ENCODE results near the gene NUFIP2. TPM values are rescaled to one million over a fixed set of nuclear protein-coding genes. Genes with fewer than 3 reads are reported as not detected.

The NUFIP2 gene
- total RNA-seq, 1 donor from 2014 or later, result 90.7 TPM

GRCh38 chr17:29289852-29290251 lies 4.1 kb downstream of the NUFIP2 start:
- peak overlapping the region; percentile 96 for H3K4me2 ChIP-seq
- Mint-ChIP-seq H3K36me3 (peaks cover 49% of the 10 kb centered on the region), H3K4me1 (peaks cover 27% of the 10 kb centered on the region), H3K9me3 (peaks cover 15% of the 10 kb centered on the region), H3K27me3 (ENCODE audit: insufficient read depth, low read depth) (peaks cover 3% of the 10 kb centered on the region), H3K4me3 (no peak overlapping the region), H3K27ac (peak overlapping the region; percentile 28)
- H3K4me1 ChIP-seq, result peaks cover 22% of the 10 kb centered on the region
- H3K27me3 ChIP-seq, result no peaks in the 10 kb centered on the region
- DNase-seq (ENCODE audit: low spot score), result no peak
- no peak overlapping the region for H3K4me3 ChIP-seq
- H3K9ac ChIP-seq, result no peak overlapping the region
- no peak for TF ChIP-seq EZH2 (IDR thresholded peaks at IDR 0.05)
- TF ChIP-seq EZH2phosphoT487 (IDR thresholded peaks at IDR 0.05), result no peak
- no peak for TF ChIP-seq CTCF (IDR thresholded peaks at IDR 0.05)
- no peak overlapping the region for H3K27ac ChIP-seq
- no peaks in the 10 kb centered on the region for H3K9me3 ChIP-seq (ENCODE audit: low read depth)
- peaks cover 88% of the 10 kb centered on the region for H3K79me2 ChIP-seq (ENCODE audit: low read depth)
- H3F3A ChIP-seq (ENCODE audit: low read depth), result peaks cover 49% of the 10 kb centered on the region
- peaks cover 80% of the 10 kb centered on the region for H4K20me1 ChIP-seq (ENCODE audit: low read depth)
- H3K36me3 ChIP-seq, result peaks cover 16% of the 10 kb centered on the region
- H2AFZ ChIP-seq (replicated peaks), result no peak overlapping the region

GRCh38 chr17:29283961-29284360 lies 10.0 kb downstream of the NUFIP2 start:
- Histone ChIP-seq H3K27me3 (no peaks in the 10 kb centered on the region), H3K36me3 (peaks cover 41% of the 10 kb centered on the region), H3K79me2 (ENCODE audit: low read depth) (peaks cover 100% of the 10 kb centered on the region), H3F3A (ENCODE audit: low read depth) (peaks cover 29% of the 10 kb centered on the region), H3K27ac (no peak overlapping the region), H3K9ac (no peak overlapping the region), H3K4me1 (no peaks in the 10 kb centered on the region), H2AFZ (replicated peaks) (no peak overlapping the region), H4K20me1 (ENCODE audit: low read depth) (peaks cover 94% of the 10 kb centered on the region), H3K9me3 (ENCODE audit: low read depth) (peaks cover 2% of the 10 kb centered on the region), H3K4me2 (no peak overlapping the region), H3K4me3 (no peak overlapping the region)
- no peak for DNase-seq (ENCODE audit: low spot score)
- H3K4me1 Mint-ChIP-seq, result peaks cover 4% of the 10 kb centered on the region
- H3K4me3 Mint-ChIP-seq, result no peak overlapping the region
- peaks cover 82% of the 10 kb centered on the region for H3K36me3 Mint-ChIP-seq
- no peak for TF ChIP-seq CTCF (IDR thresholded peaks at IDR 0.05)
- TF ChIP-seq EZH2 (IDR thresholded peaks at IDR 0.05), result no peak
- TF ChIP-seq EZH2phosphoT487 (IDR thresholded peaks at IDR 0.05), result no peak
- H3K27ac Mint-ChIP-seq, result no peak overlapping the region
- no peaks in the 10 kb centered on the region for H3K27me3 Mint-ChIP-seq (ENCODE audit: insufficient read depth, low read depth)
- peaks cover 49% of the 10 kb centered on the region for H3K9me3 Mint-ChIP-seq

GRCh38 chr17:29283496-29283895 lies 10.5 kb downstream of the NUFIP2 start:
- H3K27me3 ChIP-seq, result no peaks in the 10 kb centered on the region
- H3K27ac Mint-ChIP-seq, result no peak overlapping the region
- no peak overlapping the region for H3K9ac ChIP-seq
- H3K9me3 Mint-ChIP-seq, result peaks cover 49% of the 10 kb centered on the region
- H3K27ac ChIP-seq, result no peak overlapping the region
- H3K4me1 Mint-ChIP-seq, result no peaks in the 10 kb centered on the region
- H3K36me3 Mint-ChIP-seq, result peaks cover 82% of the 10 kb centered on the region
- no peak overlapping the region for H3K4me2 ChIP-seq
- H3K79me2 ChIP-seq (ENCODE audit: low read depth), result peaks cover 100% of the 10 kb centered on the region
- no peak overlapping the region for H3K4me3 ChIP-seq
- no peaks in the 10 kb centered on the region for H3K27me3 Mint-ChIP-seq (ENCODE audit: insufficient read depth, low read depth)
- peaks cover 94% of the 10 kb centered on the region for H4K20me1 ChIP-seq (ENCODE audit: low read depth)
- no peak overlapping the region for H2AFZ ChIP-seq (replicated peaks)
- no peak for DNase-seq (ENCODE audit: low spot score)
- no peaks in the 10 kb centered on the region for H3K4me1 ChIP-seq
- peaks cover 2% of the 10 kb centered on the region for H3K9me3 ChIP-seq (ENCODE audit: low read depth)
- H3K36me3 ChIP-seq, result peaks cover 43% of the 10 kb centered on the region
- no peak overlapping the region for H3K4me3 Mint-ChIP-seq
- peaks cover 29% of the 10 kb centered on the region for H3F3A ChIP-seq (ENCODE audit: low read depth)
- no peak for TF ChIP-seq CTCF (IDR thresholded peaks at IDR 0.05)
- no peak for TF ChIP-seq EZH2 (IDR thresholded peaks at IDR 0.05)
- no peak for TF ChIP-seq EZH2phosphoT487 (IDR thresholded peaks at IDR 0.05)
